Panc1 (cell line): Measurements from ENCODE around the gene JHY. TPM values are rescaled to one million over a fixed set of nuclear protein-coding genes. Genes with fewer than 3 reads are reported as not detected.

ENCODE experiments used
- ATAC-seq: fragments of 200-7000 bp; cut with Tn5 transposase; 2 replicates; pipeline ENCODE4 v1.9.1; 2020; ENCODE audit warnings: mild to moderate bottlenecking, moderate library complexity
- BruUV-seq: library from RNA; stranded (reverse); fragments of 400-500 nt; replicated peaks from 2 replicates; lab custom pipeline; 2021; lab: Mats Ljungman, UMichigan
- CTCF ChIA-PET: fragments of 300-600 bp; sonication (Branson Sonifier 250); formaldehyde crosslinking; loops from one replicate; lab custom pipeline; 2022; ENCODE audit warnings: antibody characterized with exemption; lab: Charles Lee
- POLR2A ChIA-PET: fragments of 300-600 bp; sonication (Branson Sonifier 250); formaldehyde crosslinking; loops from one replicate; lab custom pipeline; 2022; ENCODE audit warnings: antibody characterized with exemption; lab: Charles Lee
- DNase-seq: peaks from one replicate; pipeline ENCODE4 v3.0.0-alpha.2; 2010; ENCODE audit warnings: low read depth, low spot score
- H3K27ac ChIP-seq: 2 replicates; pipeline ENCODE4 v1.5.1; 2011; ENCODE audit warnings: mild to moderate bottlenecking, low read length, inconsistent platforms
- H3K27me3 ChIP-seq: fragments of 200-500 bp; sonication (Bioruptor generic); 2 replicates; pipeline ENCODE4 v1.6.0; 2014; ENCODE audit warnings: low read length, inconsistent platforms; ENCODE audit not compliant: control insufficient read depth, insufficient read depth
- H3K36me3 ChIP-seq: fragments of 200-500 bp; sonication (Bioruptor generic); 2 replicates; pipeline ENCODE4 v1.5.1; 2014; ENCODE audit warnings: inconsistent platforms, mild to moderate bottlenecking, low read length, moderate library complexity; ENCODE audit not compliant: control insufficient read depth, insufficient read depth
- H3K4me1 ChIP-seq: 2 replicates; pipeline ENCODE4 v1.5.1; 2011; ENCODE audit warnings: inconsistent platforms, mild to moderate bottlenecking, low read length, moderate library complexity; ENCODE audit not compliant: control insufficient read depth, insufficient read depth
- H3K4me3 ChIP-seq, 2 experiments: 2 replicates each; pipeline ENCODE4 v1.5.1; 2011 to 2012; ENCODE audit warnings: low read depth in 2 of 2, low read length in 2 of 2, mild to moderate bottlenecking in 2 of 2, inconsistent platforms in 1 of 2, moderate library complexity in 1 of 2
- H3K9me3 ChIP-seq: fragments of 200-500 bp; sonication (Bioruptor generic); 2 replicates; pipeline ENCODE4 v1.5.1; 2014; ENCODE audit warnings: low read depth, mild to moderate bottlenecking, inconsistent platforms, low read length, moderate library complexity; ENCODE audit not compliant: control insufficient read depth, insufficient read depth
- POLR2AphosphoS5 ChIP-seq: IDR thresholded peaks from 2 replicates; pipeline ENCODE4 v1.6.1; 2012; ENCODE audit warnings: mild to moderate bottlenecking, low read depth, low read length, moderate library complexity
- SIN3A ChIP-seq: IDR thresholded peaks from 2 replicates; pipeline ENCODE4 v1.6.1; 2012; ENCODE audit warnings: low read depth, mild to moderate bottlenecking, low read length, moderate library complexity, borderline replicate concordance; ENCODE audit not compliant: insufficient read depth
- TCF7L2 ChIP-seq: IDR thresholded peaks from 2 replicates; pipeline ENCODE4 v1.6.1; 2011; ENCODE audit warnings: mild to moderate bottlenecking, low read depth, low read length, inconsistent platforms
- in situ Hi-C: cut with HindIII; loops from 2 replicates; pipeline ENCODE4 v1.10.0; 2016; ENCODE audit warnings: low sequenced_read_pairs, low pct_unique_long_range_greater_than_20kb
- intact Hi-C: fragments of 100-400 bp; cut with micrococcal nuclease; formaldehyde crosslinking; loops from one replicate; pipeline ENCODE4 v1.10.0; 2022; ENCODE audit not compliant: unreplicated experiment
- total RNA-seq: library from RNA; stranded (reverse); gene quantifications from one replicate; pipeline ENCODE4 v1.2.1, GENCODE V29; 2021; ENCODE audit not compliant: unreplicated experiment
- TF ChIP-seq, protein P1 (sequence below): fragments of 450-650 bp; IDR thresholded peaks from 2 replicates; pipeline ENCODE4 v1.5.1; 2017; ENCODE audit warnings: mild to moderate bottlenecking
- TF ChIP-seq, protein P2 (sequence below), 2 experiments: IDR thresholded peaks; 2 replicates each; pipeline ENCODE4 v1.6.1; 2011 to 2012; ENCODE audit warnings: low read depth in 2 of 2, control low read depth in 1 of 2, low read length in 1 of 2, mild to moderate bottlenecking in 1 of 2, moderate library complexity in 1 of 2; ENCODE audit not compliant: insufficient read depth in 1 of 2

Gene JHY
- total RNA-seq, 1 experiment from 2014 or later = 10.1 TPM

DNA sequence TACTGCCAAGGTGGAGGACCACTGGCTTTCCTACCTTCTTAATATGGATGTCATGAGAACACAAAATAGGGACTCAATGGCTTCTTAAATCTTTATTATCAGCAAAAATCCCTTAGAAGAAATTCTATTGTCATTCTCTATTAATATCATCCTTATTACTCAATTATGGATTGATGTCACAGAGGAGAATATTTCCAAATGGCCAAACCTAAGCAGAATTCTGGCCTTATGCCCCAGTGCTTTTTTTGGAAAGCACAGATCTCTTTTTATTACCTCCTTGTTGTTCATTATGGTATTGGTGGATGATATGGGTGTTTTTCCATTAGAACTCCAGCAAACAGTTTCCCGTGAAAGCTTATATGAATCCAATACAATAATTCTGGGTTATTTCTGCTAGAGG, 34.4 kb upstream of the JHY start:
- DNase-seq = no peak
- H3K27ac ChIP-seq = no peak overlapping the region
- in situ Hi-C loops = no loop called here
- H3K4me1 ChIP-seq = 0 out of 2 replicates have a peak, but pooled peaks cover 4% of the 10 kb centered on the region
- intact Hi-C loops = no loop called here
- no TSS peak for BruUV-seq
- CTCF ChIA-PET = no interaction called here
- H3K4me3 ChIP-seq = no peak overlapping the region
- no peaks in the 10 kb centered on the region for H3K27me3 ChIP-seq
- no peaks in the 10 kb centered on the region for H3K9me3 ChIP-seq
- no peaks in the 10 kb centered on the region for H3K36me3 ChIP-seq
- TF ChIP-seq TCF7L2 (no peak), SIN3A (no peak), POLR2AphosphoS5 (no peak)
- TF ChIP-seq, protein P1, sequence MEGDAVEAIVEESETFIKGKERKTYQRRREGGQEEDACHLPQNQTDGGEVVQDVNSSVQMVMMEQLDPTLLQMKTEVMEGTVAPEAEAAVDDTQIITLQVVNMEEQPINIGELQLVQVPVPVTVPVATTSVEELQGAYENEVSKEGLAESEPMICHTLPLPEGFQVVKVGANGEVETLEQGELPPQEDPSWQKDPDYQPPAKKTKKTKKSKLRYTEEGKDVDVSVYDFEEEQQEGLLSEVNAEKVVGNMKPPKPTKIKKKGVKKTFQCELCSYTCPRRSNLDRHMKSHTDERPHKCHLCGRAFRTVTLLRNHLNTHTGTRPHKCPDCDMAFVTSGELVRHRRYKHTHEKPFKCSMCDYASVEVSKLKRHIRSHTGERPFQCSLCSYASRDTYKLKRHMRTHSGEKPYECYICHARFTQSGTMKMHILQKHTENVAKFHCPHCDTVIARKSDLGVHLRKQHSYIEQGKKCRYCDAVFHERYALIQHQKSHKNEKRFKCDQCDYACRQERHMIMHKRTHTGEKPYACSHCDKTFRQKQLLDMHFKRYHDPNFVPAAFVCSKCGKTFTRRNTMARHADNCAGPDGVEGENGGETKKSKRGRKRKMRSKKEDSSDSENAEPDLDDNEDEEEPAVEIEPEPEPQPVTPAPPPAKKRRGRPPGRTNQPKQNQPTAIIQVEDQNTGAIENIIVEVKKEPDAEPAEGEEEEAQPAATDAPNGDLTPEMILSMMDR = no peak
- TF ChIP-seq, protein P2, sequence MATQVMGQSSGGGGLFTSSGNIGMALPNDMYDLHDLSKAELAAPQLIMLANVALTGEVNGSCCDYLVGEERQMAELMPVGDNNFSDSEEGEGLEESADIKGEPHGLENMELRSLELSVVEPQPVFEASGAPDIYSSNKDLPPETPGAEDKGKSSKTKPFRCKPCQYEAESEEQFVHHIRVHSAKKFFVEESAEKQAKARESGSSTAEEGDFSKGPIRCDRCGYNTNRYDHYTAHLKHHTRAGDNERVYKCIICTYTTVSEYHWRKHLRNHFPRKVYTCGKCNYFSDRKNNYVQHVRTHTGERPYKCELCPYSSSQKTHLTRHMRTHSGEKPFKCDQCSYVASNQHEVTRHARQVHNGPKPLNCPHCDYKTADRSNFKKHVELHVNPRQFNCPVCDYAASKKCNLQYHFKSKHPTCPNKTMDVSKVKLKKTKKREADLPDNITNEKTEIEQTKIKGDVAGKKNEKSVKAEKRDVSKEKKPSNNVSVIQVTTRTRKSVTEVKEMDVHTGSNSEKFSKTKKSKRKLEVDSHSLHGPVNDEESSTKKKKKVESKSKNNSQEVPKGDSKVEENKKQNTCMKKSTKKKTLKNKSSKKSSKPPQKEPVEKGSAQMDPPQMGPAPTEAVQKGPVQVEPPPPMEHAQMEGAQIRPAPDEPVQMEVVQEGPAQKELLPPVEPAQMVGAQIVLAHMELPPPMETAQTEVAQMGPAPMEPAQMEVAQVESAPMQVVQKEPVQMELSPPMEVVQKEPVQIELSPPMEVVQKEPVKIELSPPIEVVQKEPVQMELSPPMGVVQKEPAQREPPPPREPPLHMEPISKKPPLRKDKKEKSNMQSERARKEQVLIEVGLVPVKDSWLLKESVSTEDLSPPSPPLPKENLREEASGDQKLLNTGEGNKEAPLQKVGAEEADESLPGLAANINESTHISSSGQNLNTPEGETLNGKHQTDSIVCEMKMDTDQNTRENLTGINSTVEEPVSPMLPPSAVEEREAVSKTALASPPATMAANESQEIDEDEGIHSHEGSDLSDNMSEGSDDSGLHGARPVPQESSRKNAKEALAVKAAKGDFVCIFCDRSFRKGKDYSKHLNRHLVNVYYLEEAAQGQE (IDR thresholded peaks at IDR 0.05; ENCODE audit: insufficient read depth in 1 of 2, low read depth in 2 of 2, low read length in 1 of 2) = no peak
- POLR2A ChIA-PET = no interaction called here
- ATAC-seq = no peak

DNA sequence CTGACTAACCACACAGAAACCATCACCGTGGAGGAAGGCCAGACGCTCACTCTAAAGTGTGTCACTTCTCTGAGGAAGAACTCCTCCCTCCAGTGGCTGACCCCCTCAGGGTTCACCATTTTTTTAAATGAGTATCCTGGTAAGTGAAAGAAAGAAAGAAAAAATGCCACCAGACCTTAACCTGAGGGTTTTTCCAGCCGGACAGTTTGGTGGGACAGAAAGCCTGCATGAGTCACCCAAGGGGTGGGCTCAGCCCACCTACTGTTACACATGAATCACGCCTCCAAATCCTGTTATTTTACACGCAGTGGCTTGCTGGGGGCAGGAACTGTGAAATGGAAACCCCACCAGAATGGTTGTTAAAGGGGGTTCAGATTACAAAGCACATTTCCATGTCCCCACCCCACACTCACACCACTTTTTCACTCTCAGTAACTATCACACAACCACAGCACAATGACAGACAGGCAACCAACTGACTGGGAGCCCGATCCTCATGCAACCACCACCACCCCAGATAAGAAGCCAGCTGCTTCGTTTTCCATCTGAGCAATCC, 32.4 kb upstream of the JHY start:
- intact Hi-C loops = no loop called here
- H3K36me3 ChIP-seq = no peaks in the 10 kb centered on the region
- no peak overlapping the region for H3K4me3 ChIP-seq
- ChIA-PET CTCF (no interaction called here), POLR2A (no interaction called here)
- TF ChIP-seq POLR2AphosphoS5 (no peak), TCF7L2 (no peak), SIN3A (no peak)
- TF ChIP-seq, protein P1 = no peak
- TF ChIP-seq, protein P2 (IDR thresholded peaks at IDR 0.05; ENCODE audit: insufficient read depth in 1 of 2, low read depth in 2 of 2, low read length in 1 of 2) = no peak
- H3K9me3 ChIP-seq = no peaks in the 10 kb centered on the region
- BruUV-seq = no TSS peak
- in situ Hi-C loops = no loop called here
- H3K27me3 ChIP-seq = no peaks in the 10 kb centered on the region
- ATAC-seq (no peak), DNase-seq (no peak)
- no peak overlapping the region for H3K27ac ChIP-seq
- H3K4me1 ChIP-seq = 0 out of 2 replicates have a peak, but pooled peaks cover 4% of the 10 kb centered on the region
